Activated naive CD8-positive, alpha-beta T cell treated with anti-CD3 and anti-CD28 coated beads, Interleukin-2, amount 50 U/mL, for 24 hours (primary cell): Measurements from ENCODE around the gene DRG2.

ENCODE experiments used
- ATAC-seq: fragments of 150-1000 bp; cut with Tn5 transposase; one replicate; pipeline ENCODE4 v1.10.0; 2021
- DNase-seq: peaks from one replicate; pipeline ENCODE4 v3.0.0; 2021
- H3K27ac Mint-ChIP-seq: one replicate; pipeline ENCODE4 v1.8.0; 2021; ENCODE audit warnings: mild to moderate bottlenecking, mixed read lengths
- H3K27me3 Mint-ChIP-seq: one replicate; pipeline ENCODE4 v1.8.0; 2021; ENCODE audit warnings: mixed read lengths
- H3K36me3 Mint-ChIP-seq: one replicate; pipeline ENCODE4 v1.8.0; 2021; ENCODE audit warnings: low read depth, mixed read lengths
- H3K4me1 Mint-ChIP-seq: one replicate; pipeline ENCODE4 v1.8.0; 2021; ENCODE audit warnings: mixed read lengths
- H3K4me3 Mint-ChIP-seq: one replicate; pipeline ENCODE4 v1.8.0; 2021; ENCODE audit warnings: mild to moderate bottlenecking, moderate library complexity, mixed read lengths
- H3K9me3 Mint-ChIP-seq: one replicate; pipeline ENCODE4 v1.8.0; 2021; ENCODE audit warnings: mixed read lengths

Gene DRG2, protein sequence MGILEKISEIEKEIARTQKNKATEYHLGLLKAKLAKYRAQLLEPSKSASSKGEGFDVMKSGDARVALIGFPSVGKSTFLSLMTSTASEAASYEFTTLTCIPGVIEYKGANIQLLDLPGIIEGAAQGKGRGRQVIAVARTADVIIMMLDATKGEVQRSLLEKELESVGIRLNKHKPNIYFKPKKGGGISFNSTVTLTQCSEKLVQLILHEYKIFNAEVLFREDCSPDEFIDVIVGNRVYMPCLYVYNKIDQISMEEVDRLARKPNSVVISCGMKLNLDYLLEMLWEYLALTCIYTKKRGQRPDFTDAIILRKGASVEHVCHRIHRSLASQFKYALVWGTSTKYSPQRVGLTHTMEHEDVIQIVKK

GRCh38 chr17:18087610-18088491 is at the start of gene DRG2:
Gene DRG2 (plus strand): TSS chr17:18087948. CDS start chr17:18088024, 76 bp downstream.
- peak within 1 kb of the TSS; percentile 97 for H3K27ac Mint-ChIP-seq
- ATAC-seq, result peak; percentile 93
- H3K4me1 Mint-ChIP-seq, result peaks cover 27% of the 10 kb centered on the region

DNA sequence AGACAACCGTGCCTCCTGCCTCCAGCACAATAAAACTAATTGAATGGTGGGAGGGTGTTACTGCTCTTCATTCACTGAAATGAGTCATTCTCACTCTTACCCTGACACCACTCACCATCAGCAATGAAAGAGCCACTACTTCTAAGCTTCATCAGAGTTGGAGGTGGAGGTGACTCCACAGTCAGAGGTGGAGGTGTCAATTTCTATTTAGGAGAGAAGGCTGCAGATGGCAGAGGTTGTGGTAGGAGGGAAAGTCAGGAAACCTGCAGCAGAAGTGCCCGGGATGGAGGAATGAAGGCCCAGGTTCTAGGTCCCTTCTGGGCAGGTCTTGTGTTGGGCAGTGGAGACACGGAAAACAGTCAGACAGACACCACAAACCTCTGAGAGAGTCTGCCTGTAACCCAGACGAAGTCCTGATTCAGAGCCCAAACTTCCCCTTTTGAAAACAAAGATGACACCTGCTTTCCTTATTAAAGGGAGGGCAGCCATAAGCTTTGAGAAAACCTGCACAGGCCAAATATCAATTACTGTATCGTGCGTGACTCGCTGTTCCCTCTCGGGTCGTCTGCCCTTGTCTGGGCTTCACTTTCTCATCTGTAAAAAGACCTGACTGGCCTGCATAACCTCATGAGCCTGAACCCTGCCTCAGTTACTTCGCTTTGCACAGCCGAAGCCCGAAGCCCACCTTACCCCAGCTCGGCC is 49.4 kb upstream of the DRG2 start:
- Mint-ChIP-seq H3K4me1 (peaks cover 51% of the 10 kb centered on the region), H3K27ac (peak overlapping the region; percentile 97), H3K36me3 (no peaks in the 10 kb centered on the region), H3K9me3 (no peaks in the 10 kb centered on the region), H3K4me3 (peak overlapping the region; percentile 96), H3K27me3 (no peaks in the 10 kb centered on the region)
- peak; percentile 31 for DNase-seq
- ATAC-seq, result peak; percentile 26

More at GRCh38 chr17:18087610-18088491, at the start of gene DRG2:
- Mint-ChIP-seq H3K27me3 (no peaks in the 10 kb centered on the region), H3K4me3 (peak within 1 kb of the TSS; percentile 98), H3K36me3 (peaks cover 4% of the 10 kb centered on the region), H3K9me3 (no peaks in the 10 kb centered on the region)
- DNase-seq, result peak; percentile 95

- Mint-ChIP-seq H3K27ac (peak within 1 kb of the TSS; percentile 97), H3K4me1 (peaks cover 47% of the 10 kb centered on the region), H3K4me3 (peak within 1 kb of the TSS; percentile 96), H3K27me3 (no peaks in the 10 kb centered on the region), H3K36me3 (no peaks in the 10 kb centered on the region), H3K9me3 (no peaks in the 10 kb centered on the region)
- DNase-seq, result peak; percentile 100
- ATAC-seq, result peak; percentile 93
Observed at GRCh38 chr17:18038861-18039534, 48.8 kb upstream of the DRG2 start, which contains the start of the genes ATPAF2 and GID4. Gene ATPAF2 (minus strand): TSS chr17:18039168. CDS start chr17:18039013, 155 bp downstream. Gene GID4 (plus strand): TSS chr17:18039408. CDS start chr17:18039465, 57 bp downstream.

DNA sequence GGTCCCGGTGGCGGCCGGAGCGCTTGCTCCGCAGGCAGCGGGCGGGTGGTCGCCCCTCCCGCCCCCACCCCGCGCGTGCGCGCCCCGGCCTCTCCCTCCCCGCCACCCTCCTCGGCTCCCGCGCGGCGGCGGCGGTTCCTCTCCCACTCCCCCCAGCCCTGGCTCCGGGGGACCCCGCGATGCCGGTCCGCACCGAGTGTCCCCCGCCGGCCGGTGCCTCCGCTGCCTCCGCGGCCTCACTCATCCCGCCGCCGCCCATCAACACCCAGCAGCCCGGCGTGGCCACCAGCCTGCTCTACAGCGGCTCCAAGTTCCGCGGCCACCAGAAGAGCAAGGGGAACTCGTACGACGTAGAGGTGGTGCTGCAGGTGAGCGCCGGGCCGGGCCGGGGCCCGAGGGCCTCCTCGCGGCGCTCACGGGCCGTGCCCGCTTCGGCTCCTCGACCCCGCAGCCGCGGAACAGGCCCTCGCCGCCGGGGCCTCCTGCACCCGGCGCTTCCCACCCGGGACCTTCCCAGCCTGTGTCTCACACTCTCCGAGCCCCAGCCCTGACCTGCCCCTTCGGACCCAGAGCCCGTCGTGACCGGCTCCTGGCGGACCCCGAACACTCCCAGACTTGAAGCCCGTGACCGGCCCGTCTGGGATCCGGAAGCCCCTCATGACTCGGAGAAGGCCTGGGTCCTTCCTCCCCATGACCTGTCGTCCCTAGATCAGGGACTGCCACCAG is 48.0 kb upstream of the DRG2 start:
- H3K27ac Mint-ChIP-seq, result peak overlapping the region; percentile 97
- no peak for DNase-seq
- no peaks in the 10 kb centered on the region for H3K36me3 Mint-ChIP-seq
- H3K4me1 Mint-ChIP-seq, result peaks cover 47% of the 10 kb centered on the region
- ATAC-seq, result peak; percentile 34
- peak overlapping the region; percentile 96 for H3K4me3 Mint-ChIP-seq
- no peaks in the 10 kb centered on the region for H3K9me3 Mint-ChIP-seq
- no peaks in the 10 kb centered on the region for H3K27me3 Mint-ChIP-seq

DNA sequence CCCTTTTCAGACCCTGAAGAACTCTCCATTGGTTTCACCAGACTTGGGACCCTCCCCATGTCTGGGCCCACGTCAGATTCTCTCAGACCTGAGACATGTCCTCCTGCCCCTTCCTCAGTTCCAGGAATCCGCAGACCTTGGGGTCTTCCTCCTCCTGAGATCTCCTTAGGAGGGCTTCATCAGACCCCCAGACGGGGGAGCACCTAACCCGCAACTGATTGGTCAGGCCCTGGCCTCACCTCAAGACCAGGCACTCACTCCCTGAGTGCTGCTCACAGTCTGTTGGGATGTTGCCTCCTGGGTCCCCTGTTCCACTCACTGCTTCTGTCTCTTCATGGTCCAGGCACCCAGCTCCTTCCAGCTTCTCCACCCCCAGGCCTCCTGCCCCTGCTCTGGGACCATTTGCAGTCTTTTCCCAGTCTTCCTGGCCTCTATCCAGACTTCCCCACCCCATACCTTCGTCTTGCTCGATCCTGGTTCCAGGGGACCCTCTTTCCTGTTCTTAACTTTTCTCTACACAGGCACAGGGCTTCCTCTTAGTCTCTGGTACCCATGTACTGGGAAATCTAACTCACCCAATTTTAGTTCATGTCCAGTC is 47.4 kb upstream of the DRG2 start:
- no peak for ATAC-seq
- H3K27me3 Mint-ChIP-seq, result no peaks in the 10 kb centered on the region
- H3K36me3 Mint-ChIP-seq, result no peaks in the 10 kb centered on the region
- H3K4me1 Mint-ChIP-seq, result peaks cover 47% of the 10 kb centered on the region
- peak overlapping the region; percentile 96 for H3K4me3 Mint-ChIP-seq
- DNase-seq, result no peak
- H3K9me3 Mint-ChIP-seq, result no peaks in the 10 kb centered on the region
- H3K27ac Mint-ChIP-seq, result peak overlapping the region; percentile 84

DNA sequence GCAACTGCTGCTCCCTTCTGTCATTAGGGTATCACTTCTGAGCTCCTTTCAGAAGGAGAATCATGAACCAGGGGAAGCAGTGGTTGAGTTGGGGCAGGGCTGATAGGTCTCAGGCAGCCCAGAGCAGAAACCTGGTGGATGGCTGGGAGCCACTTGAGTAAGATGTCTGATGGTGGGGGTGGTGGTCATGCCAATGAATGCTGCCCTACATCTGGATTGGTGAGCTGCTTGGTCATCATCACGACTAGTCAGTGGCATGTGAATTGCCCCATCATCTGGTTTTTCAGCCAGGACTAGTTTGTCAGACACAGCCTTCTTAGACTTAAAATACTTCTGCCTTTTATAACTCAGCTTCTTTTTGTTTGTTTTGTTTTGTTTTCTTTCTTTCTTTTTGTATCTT is 46.0 kb upstream of the DRG2 start:
- no peaks in the 10 kb centered on the region for H3K27me3 Mint-ChIP-seq
- H3K27ac Mint-ChIP-seq, result no peak overlapping the region
- DNase-seq, result no peak
- no peaks in the 10 kb centered on the region for H3K36me3 Mint-ChIP-seq
- H3K4me1 Mint-ChIP-seq, result peaks cover 39% of the 10 kb centered on the region
- H3K4me3 Mint-ChIP-seq, result no peak overlapping the region
- no peak for ATAC-seq
- H3K9me3 Mint-ChIP-seq, result no peaks in the 10 kb centered on the region

DNA sequence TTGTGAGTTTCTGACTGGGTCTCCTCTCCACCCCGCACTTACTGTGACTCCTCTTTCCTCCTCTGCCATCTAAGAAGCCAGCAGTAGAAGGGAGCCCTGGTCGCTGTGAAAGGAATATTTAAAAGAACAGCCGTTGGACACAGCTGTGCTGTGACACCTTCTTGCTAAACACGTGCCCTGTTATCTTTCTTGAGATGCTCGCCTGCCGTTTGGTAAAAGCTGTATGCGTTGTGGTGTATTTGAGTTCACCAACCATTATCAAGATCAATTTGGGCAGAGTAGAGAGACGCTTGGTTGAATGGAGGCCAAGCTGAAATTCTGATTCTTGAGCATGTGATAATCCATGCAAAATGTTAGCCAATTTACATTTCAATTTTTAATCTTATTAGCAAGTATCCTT is 44.8 kb upstream of the DRG2 start:
- no peak overlapping the region for H3K27ac Mint-ChIP-seq
- H3K4me1 Mint-ChIP-seq, result peaks cover 29% of the 10 kb centered on the region
- H3K9me3 Mint-ChIP-seq, result no peaks in the 10 kb centered on the region
- peaks cover 2% of the 10 kb centered on the region for H3K36me3 Mint-ChIP-seq
- DNase-seq (no peak), ATAC-seq (no peak)
- no peaks in the 10 kb centered on the region for H3K27me3 Mint-ChIP-seq
- no peak overlapping the region for H3K4me3 Mint-ChIP-seq

GRCh38 chr17:18043491-18043890 is 44.3 kb upstream of the DRG2 start:
- Mint-ChIP-seq H3K4me1 (peaks cover 25% of the 10 kb centered on the region), H3K27me3 (no peaks in the 10 kb centered on the region), H3K36me3 (peaks cover 2% of the 10 kb centered on the region), H3K4me3 (no peak overlapping the region), H3K27ac (no peak overlapping the region), H3K9me3 (no peaks in the 10 kb centered on the region)
- no peak for DNase-seq
- no peak for ATAC-seq

- DNase-seq (no peak), ATAC-seq (no peak)
- peaks cover 2% of the 10 kb centered on the region for H3K36me3 Mint-ChIP-seq
- peaks cover 23% of the 10 kb centered on the region for H3K4me1 Mint-ChIP-seq
- H3K27ac Mint-ChIP-seq, result no peak overlapping the region
- no peak overlapping the region for H3K4me3 Mint-ChIP-seq
- H3K27me3 Mint-ChIP-seq, result no peaks in the 10 kb centered on the region
- no peaks in the 10 kb centered on the region for H3K9me3 Mint-ChIP-seq
Observed at GRCh38 chr17:18044609-18045008, 43.1 kb upstream of the DRG2 start.

DNA sequence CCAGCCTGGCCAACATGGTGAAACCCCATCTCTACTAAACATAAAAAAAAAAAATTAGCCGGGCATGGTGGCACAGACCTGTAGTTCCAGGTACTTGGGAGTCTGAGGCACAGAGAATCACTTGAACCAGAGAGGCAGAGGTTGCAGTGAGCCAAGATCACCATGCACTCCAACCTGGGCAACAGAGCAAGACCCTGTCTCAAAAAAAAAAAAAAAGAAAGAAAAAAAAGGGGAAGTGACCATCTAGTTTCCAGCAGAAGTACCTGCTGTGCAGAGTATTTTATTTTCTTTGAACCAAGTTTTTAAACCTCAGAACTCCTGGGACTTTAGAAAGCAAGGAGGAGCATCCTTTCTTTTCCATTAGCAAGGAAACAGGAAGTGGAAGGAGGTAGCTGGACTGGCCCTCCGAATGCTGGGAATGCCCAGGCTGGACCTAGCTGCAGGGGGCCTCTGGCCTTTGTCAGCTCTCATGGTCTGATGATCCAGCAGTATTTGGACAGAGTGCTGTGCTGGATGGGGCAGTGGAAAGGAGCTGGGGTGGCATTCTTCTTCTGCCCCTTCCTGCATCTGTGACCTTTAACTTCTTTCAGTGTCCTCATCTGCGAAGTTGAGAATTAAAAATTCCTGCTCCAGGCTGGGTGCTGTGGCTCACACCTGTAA is 41.9 kb upstream of the DRG2 start:
- DNase-seq (no peak), ATAC-seq (no peak)
- peaks cover 4% of the 10 kb centered on the region for H3K36me3 Mint-ChIP-seq
- no peak overlapping the region for H3K27ac Mint-ChIP-seq
- peaks cover 14% of the 10 kb centered on the region for H3K4me1 Mint-ChIP-seq
- no peak overlapping the region for H3K4me3 Mint-ChIP-seq
- H3K9me3 Mint-ChIP-seq, result no peaks in the 10 kb centered on the region
- no peaks in the 10 kb centered on the region for H3K27me3 Mint-ChIP-seq

DNA sequence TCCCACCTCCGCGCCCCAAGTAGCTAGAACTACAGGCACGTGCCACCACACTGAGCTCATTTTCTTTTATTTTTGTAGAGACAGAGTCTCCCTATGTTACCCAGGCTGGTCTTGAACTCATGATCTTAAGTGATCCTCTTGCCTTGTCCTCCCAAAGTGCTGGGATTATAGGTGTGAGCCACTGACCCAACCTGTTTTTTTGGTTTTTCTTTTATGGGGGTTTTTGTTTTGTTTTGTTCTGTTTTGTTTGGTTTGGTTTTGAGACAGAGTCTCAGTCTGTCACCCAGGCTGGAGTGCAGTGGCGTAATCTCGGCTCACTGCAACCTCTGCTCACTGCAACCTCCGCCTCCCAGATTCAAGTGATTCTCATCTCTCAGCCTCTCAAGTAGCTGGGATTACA is 32.2 kb upstream of the DRG2 start:
- Mint-ChIP-seq H3K27ac (no peak overlapping the region), H3K36me3 (peaks cover 19% of the 10 kb centered on the region)

GRCh38 chr17:18056214-18056613 is 31.5 kb upstream of the DRG2 start:
- peaks cover 19% of the 10 kb centered on the region for H3K36me3 Mint-ChIP-seq
- H3K9me3 Mint-ChIP-seq, result no peaks in the 10 kb centered on the region
- no peak for DNase-seq
- H3K4me3 Mint-ChIP-seq, result no peak overlapping the region
- no peak for ATAC-seq
- no peaks in the 10 kb centered on the region for H3K27me3 Mint-ChIP-seq
- H3K4me1 Mint-ChIP-seq, result no peaks in the 10 kb centered on the region
- H3K27ac Mint-ChIP-seq, result peak overlapping the region; percentile 9

More for the DNA sequence above, 32.2 kb upstream of the DRG2 start:
- ATAC-seq (no peak), DNase-seq (no peak)
- Mint-ChIP-seq H3K9me3 (no peaks in the 10 kb centered on the region), H3K4me3 (no peak overlapping the region), H3K4me1 (no peaks in the 10 kb centered on the region), H3K27me3 (no peaks in the 10 kb centered on the region)

DNA sequence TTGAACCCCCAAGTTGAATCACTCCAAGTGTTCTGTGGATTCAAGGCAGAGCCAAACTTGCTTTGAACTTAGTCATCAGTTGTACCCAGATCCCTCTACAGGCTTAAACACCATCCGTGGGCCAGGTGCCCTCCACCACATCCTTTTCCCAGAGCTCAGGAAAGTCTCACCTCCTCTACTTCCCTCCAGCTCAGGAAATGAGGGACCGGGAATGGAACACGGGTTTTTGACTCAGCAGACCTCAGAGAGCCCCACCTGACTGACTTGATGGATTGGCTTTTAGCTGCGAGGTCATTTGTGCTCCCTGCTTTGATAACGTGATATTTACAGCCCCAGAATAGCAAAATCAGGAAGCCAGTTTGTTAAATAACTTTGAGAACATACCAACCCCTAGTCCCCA is 28.5 kb upstream of the DRG2 start:
- Mint-ChIP-seq H3K4me1 (no peaks in the 10 kb centered on the region), H3K9me3 (no peaks in the 10 kb centered on the region), H3K4me3 (no peak overlapping the region), H3K36me3 (peaks cover 15% of the 10 kb centered on the region), H3K27ac (no peak overlapping the region), H3K27me3 (no peaks in the 10 kb centered on the region)
- no peak for ATAC-seq
- DNase-seq, result no peak
